Trophoblast cell (in vitro differentiated cells and primary cell): ENCODE data around the gene TMEM119.

ENCODE experiments used
- DNase-seq, 2 donors: peaks; one replicate each; pipeline ENCODE4 v3.0.0-alpha.2; 2016
- H2AFZ ChIP-seq: 2 replicates; pipeline ENCODE4 v1.6.1; 2013; ENCODE audit warnings: low read length, moderate library complexity, mild to moderate bottlenecking; ENCODE audit not compliant: insufficient read depth, poor library complexity
- H2AK5ac ChIP-seq: 2 replicates; pipeline ENCODE4 v1.6.1; 2013; ENCODE audit warnings: mild to moderate bottlenecking, low read length
- H2BK120ac ChIP-seq: 2 replicates; pipeline ENCODE4 v1.6.1; 2013; ENCODE audit warnings: low read length, mild to moderate bottlenecking, moderate library complexity; ENCODE audit not compliant: insufficient read depth, poor library complexity
- H2BK12ac ChIP-seq: 2 replicates; pipeline ENCODE4 v1.6.1; 2013; ENCODE audit warnings: mild to moderate bottlenecking, low read length, moderate library complexity
- H2BK5ac ChIP-seq: 2 replicates; pipeline ENCODE4 v1.6.1; 2013; ENCODE audit warnings: low read length, low read depth, moderate library complexity, mild to moderate bottlenecking; ENCODE audit not compliant: poor library complexity
- H3K14ac ChIP-seq: 2 replicates; pipeline ENCODE4 v1.6.1; 2013; ENCODE audit warnings: mild to moderate bottlenecking, low read length
- H3K18ac ChIP-seq: 2 replicates; pipeline ENCODE4 v1.6.1; 2013; ENCODE audit warnings: mild to moderate bottlenecking, low read length
- H3K23ac ChIP-seq: 2 replicates; pipeline ENCODE4 v1.6.1; 2013; ENCODE audit warnings: low read length
- H3K27ac ChIP-seq: 2 replicates; pipeline ENCODE4 v1.5.1; 2013; ENCODE audit warnings: low read depth, mild to moderate bottlenecking, inconsistent platforms, low read length, moderate library complexity
- H3K27me3 ChIP-seq: 2 replicates; pipeline ENCODE4 v1.6.1; 2013; ENCODE audit warnings: inconsistent platforms, mild to moderate bottlenecking, low read length, moderate library complexity; ENCODE audit not compliant: insufficient read depth
- H3K36me3 ChIP-seq, 2 experiments: 1 replicate in 1 of 2; 2 replicates in 1 of 2; pipeline ENCODE4 v1.6.1; 2013; ENCODE audit warnings: low read length in 2 of 2, mild to moderate bottlenecking in 2 of 2, moderate library complexity in 1 of 2; ENCODE audit not compliant: insufficient read depth in 2 of 2, control insufficient read depth in 1 of 2
- H3K4ac ChIP-seq: 2 replicates; pipeline ENCODE4 v1.6.1; 2013; ENCODE audit warnings: low read depth, mild to moderate bottlenecking, low read length, moderate library complexity
- H3K4me1 ChIP-seq, 2 experiments: 1 replicate in 1 of 2; 2 replicates in 1 of 2; pipeline ENCODE4 v1.6.1; 2013; ENCODE audit warnings: low read length in 2 of 2, mild to moderate bottlenecking in 2 of 2, moderate library complexity in 1 of 2; ENCODE audit not compliant: insufficient read depth in 2 of 2, control insufficient read depth in 1 of 2
- H3K4me2 ChIP-seq: 2 replicates; pipeline ENCODE4 v1.6.1; 2013; ENCODE audit warnings: inconsistent platforms, mild to moderate bottlenecking, low read length, moderate library complexity
- H3K4me3 ChIP-seq: 2 replicates; pipeline ENCODE4 v1.5.1; 2013; ENCODE audit warnings: mild to moderate bottlenecking, low read depth, low read length, inconsistent platforms
- H3K79me1 ChIP-seq: one replicate; pipeline ENCODE4 v1.6.1; 2013; ENCODE audit warnings: low read length
- H3K79me2 ChIP-seq: 2 replicates; pipeline ENCODE4 v1.6.1; 2013; ENCODE audit warnings: low read length, mild to moderate bottlenecking; ENCODE audit not compliant: control insufficient read depth, insufficient read depth, poor library complexity
- H3K9ac ChIP-seq: 2 replicates; pipeline ENCODE4 v1.6.1; 2013; ENCODE audit warnings: mild to moderate bottlenecking, low read length
- H3K9me3 ChIP-seq: 2 replicates; pipeline ENCODE4 v1.6.1; 2013; ENCODE audit warnings: low read depth, mild to moderate bottlenecking, control low read depth, inconsistent platforms, low read length; ENCODE audit not compliant: insufficient read depth
- H4K12ac ChIP-seq: 2 replicates; pipeline ENCODE4 v1.6.1; 2013; ENCODE audit warnings: low read depth, mild to moderate bottlenecking, low read length, moderate library complexity
- H4K8ac ChIP-seq: 2 replicates; pipeline ENCODE4 v1.6.1; 2013; ENCODE audit warnings: low read depth, mild to moderate bottlenecking, low read length, moderate library complexity
- H4K91ac ChIP-seq: one replicate; pipeline ENCODE4 v1.6.1; 2013; ENCODE audit warnings: low read depth, mild to moderate bottlenecking, low read length, moderate library complexity
- WGBS: extraction: QIAGEN DNeasy Blood & Tissue Kit; methylation state at CpG from one replicate; pipeline ENCODE4 v1.1.7; 2013; ENCODE audit warnings: missing lambda C conversion rate; ENCODE audit not compliant: insufficient read length, insufficient coverage; ENCODE audit errors: extremely low coverage; 5-methylcytosine and 5-hydroxymethylcytosine counted together

Gene TMEM119

DNA sequence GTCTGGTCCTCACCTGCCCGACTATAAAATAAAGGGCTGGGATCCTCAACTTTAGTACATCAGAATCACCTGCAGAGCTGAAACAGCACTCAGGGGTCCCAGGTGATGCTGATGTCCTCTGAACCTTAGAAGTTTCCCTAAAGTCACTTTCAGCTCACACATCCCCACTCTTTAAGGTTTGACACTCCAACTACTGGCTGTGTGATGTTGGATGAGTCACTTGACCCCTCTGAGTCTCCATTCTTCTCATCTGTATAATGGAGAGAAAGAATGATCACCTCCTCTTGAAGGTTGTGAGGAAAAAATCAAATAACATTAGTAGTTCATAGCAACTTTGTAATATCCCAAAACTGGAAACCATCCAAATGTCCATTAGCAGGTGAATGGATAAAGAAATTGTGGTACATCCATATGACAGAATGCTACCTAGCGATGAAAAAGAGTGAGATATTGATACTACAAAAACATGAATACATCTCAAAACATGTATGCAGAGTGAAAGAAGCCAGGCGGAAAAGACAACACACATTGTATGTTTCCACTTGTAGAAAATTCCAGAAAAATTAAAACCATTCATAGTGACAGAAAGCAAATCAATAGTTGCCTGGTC lies 13.3 kb downstream of the TMEM119 start:
- Histone ChIP-seq H4K8ac (peak overlapping the region; percentile 32), H3K79me1 (peaks cover 65% of the 10 kb centered on the region), H2BK120ac (peak overlapping the region; percentile 100), H3K27me3 (no peaks in the 10 kb centered on the region), H3K9ac (no peak overlapping the region), H4K91ac (peak overlapping the region; percentile 100), H3K9me3 (no peaks in the 10 kb centered on the region), H3K4ac (no peak overlapping the region), H3K4me2 (no peak overlapping the region), H4K12ac (no peak overlapping the region), H2AFZ (no peak overlapping the region), H3K36me3 (no peaks in the 10 kb centered on the region), H3K4me1 (peaks cover 44 to 46% of the 10 kb centered on the region in 2 experiments), H3K14ac (peak overlapping the region; percentile 96), H2BK12ac (peak overlapping the region; percentile 97), H2BK5ac (peak overlapping the region; percentile 91), H2AK5ac (no peak overlapping the region), H3K4me3 (no peak overlapping the region), H3K23ac (no peak overlapping the region), H3K79me2 (peaks cover 24% of the 10 kb centered on the region), H3K27ac (no peak overlapping the region), H3K18ac (no peak overlapping the region)
- DNase-seq = no peak
- no CpG with 5 or more reads among the region's 3 CpGs for WGBS

DNA sequence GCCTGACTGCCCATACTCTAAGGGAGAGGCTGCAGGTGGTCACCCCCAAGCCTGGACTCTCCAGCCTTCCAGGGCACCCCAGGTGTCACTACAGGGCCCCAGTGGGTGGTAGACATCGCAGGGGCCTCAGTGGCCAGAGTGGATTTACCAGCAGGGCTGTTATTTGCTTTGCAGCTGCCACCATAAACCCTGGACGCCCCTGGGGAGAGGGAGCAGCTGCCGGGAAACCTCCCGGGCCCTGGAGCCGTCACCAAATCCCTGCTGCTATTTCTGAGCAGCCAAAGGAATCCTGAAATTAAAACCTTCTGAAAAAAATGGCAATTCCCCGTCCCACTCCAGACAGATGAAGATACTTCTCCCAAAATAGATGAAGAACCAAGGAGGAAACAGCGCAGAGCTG lies 13.9 kb downstream of the TMEM119 start:
- H3K79me2 ChIP-seq = peaks cover 22% of the 10 kb centered on the region
- no peak overlapping the region for H3K9ac ChIP-seq
- peaks cover 38 to 43% of the 10 kb centered on the region in 2 experiments for H3K4me1 ChIP-seq
- peak overlapping the region; percentile 98 for H3K27ac ChIP-seq
- peak overlapping the region; percentile 100 for H4K91ac ChIP-seq
- peaks cover under 1% of the 10 kb centered on the region for H3K9me3 ChIP-seq
- H4K12ac ChIP-seq = peak overlapping the region; percentile 8
- H3K4me3 ChIP-seq = no peak overlapping the region
- no peaks in the 10 kb centered on the region for H3K27me3 ChIP-seq
- H3K4ac ChIP-seq = peak overlapping the region; percentile 83
- no peak overlapping the region for H2AFZ ChIP-seq
- peak overlapping the region; percentile 85 for H3K18ac ChIP-seq
- H2BK12ac ChIP-seq = peak overlapping the region; percentile 97
- peak overlapping the region; percentile 90 for H2AK5ac ChIP-seq
- DNase-seq = no peak
- H2BK5ac ChIP-seq = peak overlapping the region; percentile 91
- peaks cover 64% of the 10 kb centered on the region for H3K79me1 ChIP-seq
- H2BK120ac ChIP-seq = peak overlapping the region; percentile 100
- H4K8ac ChIP-seq = peak overlapping the region; percentile 84
- H3K36me3 ChIP-seq = no peaks in the 10 kb centered on the region
- WGBS = no CpG with 5 or more reads among the region's 7 CpGs
- no peak overlapping the region for H3K4me2 ChIP-seq
- no peak overlapping the region for H3K23ac ChIP-seq
- peak overlapping the region; percentile 96 for H3K14ac ChIP-seq

DNA sequence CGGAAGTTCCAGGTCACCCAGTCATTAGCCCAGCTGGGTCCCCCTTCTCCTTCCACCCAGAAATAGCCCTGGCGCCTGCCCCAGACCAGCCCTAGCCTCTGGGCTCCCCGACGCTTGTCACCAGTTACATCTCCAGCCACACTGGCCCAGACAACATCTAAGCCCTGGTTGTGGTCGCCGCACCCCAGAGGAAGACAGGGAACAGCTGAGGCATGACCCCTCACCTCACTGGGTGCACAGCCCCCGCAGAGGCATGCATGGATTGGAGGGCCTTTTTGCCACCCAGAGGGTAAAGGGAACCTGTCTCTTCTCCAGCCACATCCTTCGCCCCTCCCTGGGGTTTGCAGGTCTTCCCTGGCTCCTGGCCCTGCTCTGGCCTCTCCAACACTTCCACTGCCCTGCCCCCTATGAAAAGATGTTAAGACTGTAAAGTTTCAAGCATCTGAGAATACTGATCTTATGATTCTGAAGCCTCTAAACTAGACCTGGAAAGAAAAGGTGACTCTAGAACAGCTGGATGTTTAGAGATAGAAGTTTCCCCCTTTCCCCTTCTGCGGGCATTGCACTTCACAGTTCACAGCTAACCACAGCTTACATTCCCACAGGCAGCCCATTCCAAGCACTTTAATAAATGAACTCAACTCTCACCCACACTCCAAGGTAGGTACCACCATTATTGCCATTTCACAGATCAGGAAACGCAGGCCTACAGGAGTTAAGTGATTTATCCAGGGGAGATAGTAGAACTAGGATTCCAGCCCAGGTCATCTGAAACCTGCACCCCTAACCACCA lies 14.7 kb downstream of the TMEM119 start:
- no peak for DNase-seq
- Histone ChIP-seq H3K4me1 (peaks cover 36 to 44% of the 10 kb centered on the region in 2 experiments), H3K18ac (peak overlapping the region; percentile 85), H4K91ac (peak overlapping the region; percentile 100), H4K8ac (peak overlapping the region; percentile 91), H2BK5ac (peak overlapping the region; percentile 98), H3K27ac (peak overlapping the region; percentile 98), H2AFZ (no peak overlapping the region), H3K79me2 (peaks cover 22% of the 10 kb centered on the region), H3K4ac (peak overlapping the region; percentile 83), H2AK5ac (peak overlapping the region; percentile 34), H3K4me3 (no peak overlapping the region), H3K36me3 (no peaks in the 10 kb centered on the region), H2BK120ac (peak overlapping the region; percentile 100), H3K79me1 (peaks cover 63% of the 10 kb centered on the region), H3K27me3 (no peaks in the 10 kb centered on the region), H3K14ac (peak overlapping the region; percentile 96), H3K9me3 (peaks cover 4% of the 10 kb centered on the region), H3K9ac (no peak overlapping the region), H4K12ac (no peak overlapping the region), H2BK12ac (peak overlapping the region; percentile 97), H3K23ac (no peak overlapping the region), H3K4me2 (no peak overlapping the region)
- no CpG with 5 or more reads among the region's 10 CpGs for WGBS

DNA sequence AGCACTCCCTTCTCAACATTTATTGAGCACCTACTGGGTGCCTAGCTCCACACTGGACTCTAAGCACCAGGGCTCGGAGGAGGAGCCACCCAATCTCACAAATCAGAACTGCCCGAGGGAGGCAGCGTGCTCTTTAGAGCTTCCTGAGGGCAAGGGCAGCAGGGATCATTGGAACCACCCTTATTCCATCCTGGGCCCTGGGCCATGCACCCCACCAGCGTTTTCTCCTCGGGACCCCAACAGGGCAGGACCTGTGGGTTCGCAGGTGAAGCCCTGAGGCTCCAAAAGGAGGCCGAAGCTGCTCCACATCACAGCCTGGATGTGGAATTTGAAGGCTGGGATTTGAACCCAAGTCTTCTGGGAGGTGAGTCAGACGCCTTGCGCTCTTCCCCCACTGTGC lies 15.4 kb downstream of the TMEM119 start:
- no peaks in the 10 kb centered on the region for H3K36me3 ChIP-seq
- peak overlapping the region; percentile 17 for H4K12ac ChIP-seq
- no peak overlapping the region for H3K4me3 ChIP-seq
- peak overlapping the region; percentile 42 for H2AFZ ChIP-seq
- peaks cover 59% of the 10 kb centered on the region for H3K79me1 ChIP-seq
- no CpG with 5 or more reads among the region's 9 CpGs for WGBS
- peak overlapping the region; percentile 85 for H2AK5ac ChIP-seq
- H3K9ac ChIP-seq = no peak overlapping the region
- peak overlapping the region; percentile 54 for H3K18ac ChIP-seq
- H4K91ac ChIP-seq = peak overlapping the region; percentile 100
- peaks cover 4% of the 10 kb centered on the region for H3K9me3 ChIP-seq
- no peak overlapping the region for H3K23ac ChIP-seq
- H3K27ac ChIP-seq = peak overlapping the region; percentile 98
- H2BK120ac ChIP-seq = peak overlapping the region; percentile 100
- peak overlapping the region; percentile 97 for H3K4ac ChIP-seq
- peak overlapping the region; percentile 98 for H2BK5ac ChIP-seq
- H3K4me1 ChIP-seq = peaks cover 36 to 44% of the 10 kb centered on the region in 2 experiments
- H3K4me2 ChIP-seq = no peak overlapping the region
- H3K79me2 ChIP-seq = peaks cover 20% of the 10 kb centered on the region
- no peaks in the 10 kb centered on the region for H3K27me3 ChIP-seq
- DNase-seq = no peak
- peak overlapping the region; percentile 97 for H2BK12ac ChIP-seq
- peak overlapping the region; percentile 85 for H3K14ac ChIP-seq
- H4K8ac ChIP-seq = peak overlapping the region; percentile 91
